Activated T-cell treated with anti-CD3 and anti-CD28 coated beads for 4 hours (primary cell): ENCODE results near the gene CDC73.
"Not testable (repeated sequence)": the region's sequence is repeated elsewhere in the genome, so short reads cannot be mapped to it uniquely, and the experiment has no call there.

Source experiments
- DNase-seq: peaks from one replicate; pipeline ENCODE4 v3.0.0-alpha.2; 2020

CDC73 gene

DNA sequence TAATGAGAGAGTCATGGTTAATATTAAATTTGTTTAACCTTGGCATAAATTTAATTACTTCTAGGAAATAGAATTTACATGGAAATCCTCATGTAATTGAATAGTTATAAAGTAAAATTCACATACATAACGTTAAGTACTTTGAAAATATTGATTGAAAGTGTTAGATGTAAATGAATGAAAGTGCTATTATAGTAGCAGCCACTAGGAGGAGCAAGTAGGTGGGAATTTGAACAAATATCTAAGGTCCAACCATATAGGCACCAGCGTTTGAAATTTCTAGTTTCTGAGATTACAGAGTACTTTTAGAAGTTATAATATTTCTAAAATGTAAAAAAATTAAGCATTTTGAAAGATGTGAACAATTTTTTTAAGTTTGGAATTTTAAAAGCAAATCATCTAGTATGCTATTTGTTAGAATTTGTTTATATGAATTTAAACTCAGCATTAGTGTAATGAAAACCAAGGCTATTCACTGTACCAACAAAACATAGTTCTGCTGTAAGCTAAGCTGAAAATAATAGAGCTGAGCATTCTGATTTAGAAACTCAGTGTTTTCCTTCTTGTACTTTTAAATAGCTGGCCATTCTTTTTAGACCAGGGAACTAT, 61.3 kb downstream of the CDC73 start:
- no peak for DNase-seq

DNA sequence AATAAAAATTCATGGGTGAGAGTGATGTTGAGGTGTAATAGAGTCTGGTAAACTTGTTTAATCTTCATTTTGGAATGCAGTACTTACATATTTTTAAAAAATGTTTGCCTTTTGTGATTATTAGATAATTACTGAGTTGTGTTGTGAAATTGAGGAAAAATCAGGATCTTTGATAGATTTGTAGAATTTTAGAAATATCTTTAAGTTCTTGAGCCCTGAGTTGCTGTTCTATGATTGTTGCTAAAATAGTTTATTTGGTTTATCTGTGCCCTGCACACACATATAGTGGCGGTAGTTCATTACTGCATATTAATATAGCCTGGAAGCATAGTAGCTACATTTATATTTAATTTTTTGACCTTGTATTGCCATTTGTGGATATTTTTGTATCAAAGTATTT, 62.9 kb downstream of the CDC73 start:
- DNase-seq: no peak

DNA sequence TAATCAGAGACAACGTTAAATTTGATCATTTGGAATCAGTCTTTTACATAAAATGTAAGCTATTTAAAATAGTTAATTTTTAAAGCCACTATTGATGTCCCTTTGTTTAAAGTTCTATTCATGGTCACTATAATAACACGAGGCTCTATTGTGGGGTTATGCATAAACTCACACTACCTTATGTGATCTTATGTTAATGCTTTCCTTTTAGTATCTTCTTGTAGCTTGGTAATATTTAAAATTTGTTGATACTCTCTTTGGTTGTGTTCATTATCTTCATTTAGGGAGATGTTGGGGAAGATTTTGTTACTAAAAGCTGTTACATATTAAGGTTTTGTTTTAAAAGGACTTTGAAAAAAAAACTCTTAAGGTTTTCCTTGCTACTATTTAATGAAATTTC, 63.4 kb downstream of the CDC73 start:
- no peak for DNase-seq

DNA sequence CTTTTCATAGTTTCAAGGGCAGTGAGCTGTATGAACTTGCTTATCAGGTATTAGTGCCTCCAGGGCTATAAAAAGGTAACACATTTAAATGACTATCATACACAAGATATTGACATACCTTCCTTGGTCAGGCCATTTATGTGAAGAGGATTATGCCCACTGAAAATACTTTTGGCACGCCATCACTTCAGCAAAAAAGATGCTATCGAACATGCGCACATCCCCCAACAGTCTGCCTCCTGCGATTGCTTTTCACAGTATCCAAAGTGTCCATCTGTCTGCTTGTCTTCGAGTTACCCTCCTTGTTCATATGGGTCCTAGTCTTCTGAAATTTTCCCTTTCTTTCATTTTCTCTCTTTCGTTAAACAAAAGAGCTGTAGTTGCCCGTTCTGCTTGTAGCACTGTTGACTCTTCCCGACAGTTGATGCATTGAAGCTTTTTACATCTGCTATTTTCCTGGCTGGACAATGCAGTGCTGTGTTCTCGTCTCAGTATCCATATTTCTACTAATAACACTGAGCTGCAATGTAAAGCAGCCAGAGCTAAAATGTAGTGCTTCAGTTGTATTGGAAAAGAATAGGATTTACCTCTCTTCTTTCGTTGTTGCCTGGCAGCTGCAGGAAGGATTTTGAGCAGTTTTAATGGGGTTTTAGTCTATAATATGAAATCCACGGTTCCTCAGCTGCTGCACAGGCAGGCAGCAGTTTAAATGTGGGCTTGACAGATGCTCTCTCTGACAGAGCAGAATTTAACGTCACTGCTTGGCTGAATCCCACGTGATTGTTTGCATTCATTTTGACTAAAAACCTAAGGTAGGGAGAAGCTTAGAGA, 64.3 kb downstream of the CDC73 start, which contains the start of gene B3GALT2:
B3GALT2 (minus strand) TSS at position 713 of the 831 bp plus-strand sequence. CDS start 5,051 bp downstream, outside the sequence.
- DNase-seq: no peak

DNA sequence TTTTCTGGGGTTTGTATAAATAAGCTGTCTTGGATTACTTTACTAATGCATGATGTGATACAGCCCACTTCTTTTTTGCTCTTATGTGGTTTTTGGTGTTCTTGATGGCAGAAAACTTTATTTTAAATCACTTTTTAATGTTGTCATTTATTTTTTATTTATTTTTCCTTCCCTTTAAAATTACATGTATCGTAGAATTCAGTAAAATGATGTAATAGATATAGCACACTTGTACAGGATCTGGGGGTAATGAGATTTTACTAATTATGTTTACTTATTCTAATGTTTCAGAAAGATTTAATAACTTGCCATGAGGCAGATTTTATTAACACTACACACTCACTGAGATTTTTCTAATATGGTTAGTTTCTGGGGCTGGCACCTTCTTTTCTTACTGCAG, 65.3 kb downstream of the CDC73 start:
- no peak for DNase-seq

DNA sequence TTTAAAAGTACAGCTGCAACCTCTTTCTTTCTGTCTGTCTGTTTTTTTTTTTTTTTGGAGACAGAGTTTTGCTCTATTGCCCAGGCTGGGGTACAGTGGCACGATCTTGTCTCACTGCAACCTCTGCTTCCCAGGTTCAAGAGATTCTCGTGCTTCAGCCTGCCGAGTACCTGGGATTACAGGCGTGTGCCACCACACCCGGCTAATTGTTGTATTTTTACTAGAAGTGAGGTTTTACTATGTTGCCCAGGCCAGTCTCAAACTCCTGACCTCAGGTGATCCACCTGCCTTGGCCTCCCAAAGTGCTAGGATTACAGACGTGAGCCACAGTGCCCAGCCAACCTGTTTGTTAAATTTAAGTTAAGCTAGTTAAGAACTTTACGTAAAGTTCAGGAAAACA, 67.1 kb downstream of the CDC73 start:
- DNase-seq: not testable (repeated sequence)

DNA sequence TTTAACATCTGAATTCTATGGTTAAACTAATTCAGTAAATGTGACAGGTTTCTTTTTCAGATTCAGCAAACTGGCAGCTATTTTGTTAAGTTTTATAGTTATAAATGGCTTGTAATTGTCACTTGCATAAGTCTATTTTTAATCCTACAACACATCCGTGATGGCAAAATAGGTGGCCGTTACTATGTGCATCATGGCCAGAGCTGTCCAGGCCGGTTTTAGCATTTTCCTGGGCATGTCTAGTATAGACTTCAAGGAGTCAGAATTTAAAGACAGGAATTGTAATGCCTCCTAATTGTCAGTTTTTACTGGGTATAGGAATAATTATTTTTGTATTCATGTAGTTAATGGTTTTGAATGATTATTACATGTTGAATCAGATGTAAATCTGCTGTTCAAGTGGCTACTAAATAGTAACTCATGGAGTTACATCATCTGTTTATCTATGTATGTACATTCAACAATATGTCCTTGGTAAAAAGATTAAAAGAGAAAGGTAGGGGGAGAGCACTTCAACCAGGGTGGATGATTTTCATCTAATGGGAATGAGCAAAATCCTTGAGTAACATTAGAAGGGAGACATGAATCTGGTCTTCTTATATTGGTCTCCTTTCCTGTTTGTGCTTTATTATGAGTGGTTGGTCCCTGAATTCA, 67.7 kb downstream of the CDC73 start:
- no peak for DNase-seq

DNA sequence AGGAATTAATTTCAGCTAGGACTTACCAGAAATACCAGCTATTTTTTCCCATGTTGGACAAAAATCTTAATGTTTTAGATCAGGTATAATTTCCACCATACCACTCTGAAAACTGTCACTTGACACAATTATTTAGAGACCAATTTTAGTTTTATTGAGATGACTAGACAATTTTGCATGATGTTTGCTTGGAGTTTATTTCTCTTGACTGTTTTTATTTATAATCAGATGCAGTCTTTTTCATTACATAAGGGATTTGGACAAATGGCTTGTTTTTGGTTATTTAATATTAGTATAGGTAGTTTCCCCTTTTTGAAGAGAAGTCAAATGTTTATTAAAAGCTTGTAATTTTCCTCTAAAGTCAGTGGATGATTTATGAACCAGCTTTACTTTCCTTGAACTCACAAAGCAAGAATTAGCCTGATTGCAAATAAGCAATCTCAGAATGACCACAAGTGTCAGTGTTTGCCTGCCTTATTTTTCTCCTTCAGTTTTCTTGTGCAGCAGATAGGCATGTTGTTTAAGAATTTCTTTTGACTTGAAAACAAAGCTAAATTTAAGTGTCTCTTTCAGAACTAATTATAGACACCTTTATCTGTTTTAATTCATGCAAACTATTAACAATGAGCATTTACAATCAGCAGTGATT, 68.4 kb downstream of the CDC73 start:
- DNase-seq: no peak

DNA sequence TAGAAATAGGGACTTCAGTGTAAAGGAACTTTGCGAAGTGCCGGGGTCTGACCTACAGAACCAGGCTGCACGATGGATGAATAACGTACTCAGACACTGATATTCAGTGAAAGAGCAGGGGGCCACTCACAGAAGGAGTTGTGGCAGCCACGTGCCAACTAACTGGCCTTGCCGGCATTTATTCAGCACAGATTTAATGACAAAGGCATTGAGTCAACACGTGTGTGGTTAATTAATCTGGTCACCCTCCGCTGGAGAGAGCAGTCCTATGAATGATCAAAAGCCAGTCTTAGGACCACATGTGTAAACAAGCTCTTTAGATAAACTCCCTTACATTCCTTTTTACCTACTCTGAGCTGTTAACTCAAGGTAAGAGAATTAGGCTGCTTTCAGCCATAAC, 70.8 kb downstream of the CDC73 start:
- no peak for DNase-seq

DNA sequence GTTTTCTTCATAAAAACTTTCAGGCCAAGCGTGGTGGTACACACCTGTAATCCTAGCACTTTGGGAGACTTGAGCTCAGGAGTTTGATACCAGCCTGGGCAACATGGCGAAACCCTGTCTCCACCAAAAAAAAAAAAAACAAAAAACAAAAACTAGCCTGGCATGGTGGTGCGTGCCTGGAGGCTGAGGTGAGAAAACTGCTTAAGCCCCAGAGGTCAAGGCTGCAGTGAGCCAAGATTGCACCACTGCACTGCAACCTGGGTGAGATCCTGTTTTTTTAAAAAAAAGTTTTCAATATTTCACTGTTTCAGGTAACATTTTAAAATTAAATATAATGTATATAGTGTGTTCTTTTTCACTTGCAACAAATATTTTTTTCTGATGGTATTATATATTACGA, 78.1 kb downstream of the CDC73 start:
- DNase-seq: no peak

DNA sequence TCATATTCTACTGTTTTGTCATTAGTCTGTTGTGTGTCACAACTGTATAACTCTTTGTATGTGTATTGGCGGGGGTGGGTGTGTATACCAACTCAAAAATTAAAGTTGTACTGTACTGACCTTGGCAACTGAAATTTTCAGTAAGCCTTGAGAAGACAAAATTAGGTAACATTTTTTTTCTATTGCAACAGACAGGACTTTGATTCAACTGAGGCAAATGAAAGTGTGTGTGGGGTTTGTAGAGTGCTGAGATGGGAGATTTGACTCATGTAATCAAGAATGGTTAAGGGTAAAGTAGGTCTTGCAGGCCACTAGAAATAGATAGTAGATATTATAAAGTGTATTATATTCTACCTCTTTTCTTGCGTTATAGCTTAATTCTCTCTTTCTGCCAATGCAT, 79.2 kb downstream of the CDC73 start:
- no peak for DNase-seq

DNA sequence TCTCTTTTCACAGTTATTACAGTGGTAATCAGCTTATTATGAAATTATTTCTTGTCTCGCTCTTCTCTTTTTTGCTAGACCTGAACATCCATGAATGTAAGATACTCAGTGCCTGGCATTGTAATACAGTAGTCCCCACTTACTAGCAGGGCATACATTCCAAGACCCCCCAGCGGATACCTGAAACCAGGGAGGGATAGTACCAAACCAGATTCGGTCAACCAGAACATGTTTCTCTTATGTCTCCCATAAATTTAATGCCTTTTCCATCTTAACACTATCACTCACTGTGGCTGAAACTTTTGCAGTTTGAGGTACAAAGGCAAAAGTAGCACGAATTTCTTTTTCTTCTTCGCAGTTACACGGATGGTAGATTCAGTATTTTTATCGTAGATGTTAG, 89.2 kb downstream of the CDC73 start:
- DNase-seq: no peak

DNA sequence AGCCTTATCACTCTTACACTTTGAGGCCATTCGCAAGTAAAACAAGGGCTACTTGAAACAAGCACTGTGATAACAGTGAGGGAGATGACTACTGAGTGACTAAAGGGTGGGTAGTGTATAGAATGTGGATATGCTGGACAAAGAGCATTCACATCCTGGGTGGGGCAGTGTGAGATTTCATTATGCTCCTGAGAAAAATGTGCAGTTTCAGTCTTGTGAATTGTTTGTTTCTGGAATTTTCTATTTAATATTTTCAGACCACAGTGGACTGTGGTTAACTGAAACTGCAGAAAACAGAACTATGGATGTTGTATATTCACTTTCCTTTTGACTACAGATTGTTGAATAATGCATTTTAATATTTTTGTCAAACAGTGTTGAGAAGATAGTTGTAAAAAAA, 89.7 kb downstream of the CDC73 start:
- DNase-seq: no peak

DNA sequence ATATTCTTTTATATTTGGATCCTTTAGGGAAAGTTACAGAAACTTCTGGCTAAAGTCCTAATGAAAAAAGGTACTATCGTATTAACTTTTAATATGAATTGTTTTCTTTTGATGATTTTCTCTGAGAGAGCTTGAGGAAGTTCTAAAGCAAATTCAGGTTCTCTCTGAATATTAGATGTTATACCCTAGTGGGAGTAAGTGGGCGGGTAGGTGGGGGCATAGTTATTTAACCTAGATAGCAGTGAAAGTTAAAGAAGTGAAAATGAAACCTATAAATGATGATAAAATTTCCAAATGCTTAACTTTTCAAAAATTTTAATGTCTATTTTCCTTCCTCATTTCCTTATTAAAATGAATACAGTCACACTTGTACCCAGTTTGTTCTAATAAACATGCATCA, 90.8 kb downstream of the CDC73 start:
- no peak for DNase-seq

DNA sequence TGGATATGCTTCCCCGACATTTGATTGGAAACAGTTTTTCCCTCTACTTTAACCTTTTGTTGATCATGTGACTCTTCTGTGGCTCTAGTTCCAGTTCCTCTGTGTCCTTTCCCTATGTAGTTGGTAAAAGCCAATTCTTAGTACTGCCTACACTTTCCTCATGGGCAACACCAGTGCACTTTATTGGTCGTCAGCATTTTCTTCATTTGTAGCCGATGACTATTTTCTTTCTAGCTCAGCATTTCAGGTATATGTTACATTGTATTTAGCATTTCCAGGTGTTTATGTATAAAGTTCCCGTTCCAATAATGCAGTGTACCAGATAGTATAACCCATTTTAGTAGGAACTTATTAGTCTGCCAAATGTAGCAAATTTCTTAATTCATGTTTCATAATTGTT, 92.2 kb downstream of the CDC73 start:
- no peak for DNase-seq

DNA sequence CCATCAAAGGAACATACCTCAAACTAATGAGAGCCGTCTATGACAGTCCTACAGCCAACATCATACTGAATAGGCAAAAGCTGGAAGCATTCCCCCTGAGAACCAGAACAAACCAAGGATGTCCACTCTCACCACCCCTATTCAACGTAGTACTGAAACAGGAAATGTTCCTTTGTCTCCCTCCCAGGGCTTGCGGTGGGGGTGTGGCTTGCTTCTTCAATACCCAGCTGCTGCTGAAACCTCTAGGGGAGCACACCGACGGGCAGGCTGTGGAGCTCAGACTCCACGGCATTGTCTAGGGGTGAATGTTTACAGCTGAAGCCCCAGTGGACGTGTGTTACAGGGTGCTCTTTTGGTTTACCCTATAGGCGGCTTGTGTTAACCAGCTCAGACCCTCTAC, 95.1 kb downstream of the CDC73 start:
- no peak for DNase-seq

DNA sequence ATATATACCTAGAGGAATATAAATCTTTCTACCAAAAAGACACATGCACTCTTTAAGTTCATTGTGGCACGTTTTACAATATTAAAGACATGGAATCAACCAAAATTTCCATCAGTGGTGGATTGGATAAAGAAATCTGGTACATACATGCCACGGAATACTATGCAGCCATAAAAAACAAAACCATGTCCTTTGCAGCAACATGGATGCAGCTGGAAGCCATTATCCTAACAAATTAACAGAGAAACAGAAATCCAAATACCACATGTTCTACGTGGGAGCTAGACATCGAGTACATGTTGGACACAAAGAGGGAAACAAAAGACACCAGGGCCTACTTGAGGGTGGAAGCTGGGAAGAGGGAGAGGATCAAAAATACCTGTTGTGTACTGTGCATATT, 97.6 kb downstream of the CDC73 start:
- no peak for DNase-seq

DNA sequence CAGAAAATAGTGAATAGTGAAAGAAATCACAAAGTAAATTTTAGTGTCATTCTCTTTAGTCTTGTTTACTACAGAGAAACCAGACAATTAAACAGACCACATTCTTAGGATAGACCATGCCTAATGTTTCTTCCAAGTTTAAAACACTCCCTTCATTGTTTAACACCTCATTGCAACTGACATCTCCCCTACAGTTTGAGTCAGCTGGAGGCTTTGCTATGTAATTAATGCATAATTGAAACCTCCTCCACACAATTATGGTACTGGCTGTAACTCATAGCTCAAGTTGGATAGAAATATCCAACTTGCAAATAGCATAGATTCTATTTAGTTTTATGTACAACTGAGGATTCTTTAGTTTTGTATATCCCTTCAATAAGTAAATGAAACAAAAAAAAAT, 99.8 kb downstream of the CDC73 start:
- no peak for DNase-seq

DNA sequence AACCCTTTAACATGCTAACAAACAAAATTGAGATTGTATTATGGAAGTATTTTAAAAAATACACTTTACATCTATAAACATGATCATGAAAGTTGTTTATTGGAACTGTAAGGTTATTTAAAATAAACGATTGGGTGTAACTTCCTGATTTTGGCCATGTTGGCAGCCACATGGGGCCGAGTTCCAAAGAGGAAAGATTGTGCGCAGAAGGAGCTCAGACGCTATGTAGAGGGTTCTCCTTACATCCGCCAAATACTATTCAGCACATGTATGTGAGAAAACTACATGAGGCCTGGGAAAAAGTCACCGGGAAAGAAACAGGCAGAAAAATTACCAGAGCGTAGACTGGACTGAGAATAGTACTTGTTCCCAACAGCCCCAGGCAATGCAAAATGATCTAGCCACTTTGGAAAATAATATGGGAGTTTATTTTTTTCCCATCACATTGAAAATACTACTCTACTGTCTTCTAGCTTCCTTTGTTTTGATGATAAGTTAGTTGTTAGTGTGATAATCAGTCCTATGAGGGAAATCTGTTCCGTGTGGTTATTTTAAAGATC, 100.3 kb downstream of the CDC73 start:
- DNase-seq: no peak

DNA sequence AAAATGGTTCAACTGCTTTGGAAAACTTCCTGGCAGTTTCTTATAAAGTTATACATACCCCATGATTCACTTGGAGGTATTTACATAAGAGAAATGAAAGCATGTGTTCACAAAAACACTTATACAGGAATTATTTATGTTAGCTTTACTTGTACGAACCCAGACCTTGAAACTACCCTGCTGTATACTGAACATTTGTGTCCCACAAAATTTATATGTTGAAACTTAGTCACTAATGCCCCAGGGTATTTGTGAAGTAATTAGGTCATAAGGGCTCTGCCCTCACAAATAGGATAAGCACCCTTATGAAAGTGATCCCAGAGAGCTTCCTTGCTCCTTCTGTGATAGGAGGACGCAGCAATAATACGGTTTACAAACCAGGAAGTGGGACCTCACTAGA, 107.3 kb downstream of the CDC73 start:
- no peak for DNase-seq

DNA sequence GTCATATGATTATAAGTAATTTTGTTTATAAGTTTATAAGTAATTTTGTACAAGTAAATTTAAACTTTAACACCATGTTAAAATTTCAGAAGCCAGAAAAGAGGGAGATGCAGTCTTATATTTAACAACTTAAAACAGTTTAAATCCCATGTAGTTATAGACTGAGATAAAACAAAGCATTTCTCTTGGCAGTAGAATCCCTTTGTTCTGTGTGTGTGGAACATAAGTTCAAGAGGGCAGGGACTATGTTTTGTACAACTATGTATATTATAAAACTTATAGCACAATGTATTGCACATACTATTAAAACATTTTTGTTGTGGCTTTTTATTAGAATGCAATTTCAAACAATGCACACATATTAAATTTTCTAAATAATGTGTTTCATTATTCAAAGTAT, 109.3 kb downstream of the CDC73 start:
- not testable (repeated sequence) for DNase-seq

DNA sequence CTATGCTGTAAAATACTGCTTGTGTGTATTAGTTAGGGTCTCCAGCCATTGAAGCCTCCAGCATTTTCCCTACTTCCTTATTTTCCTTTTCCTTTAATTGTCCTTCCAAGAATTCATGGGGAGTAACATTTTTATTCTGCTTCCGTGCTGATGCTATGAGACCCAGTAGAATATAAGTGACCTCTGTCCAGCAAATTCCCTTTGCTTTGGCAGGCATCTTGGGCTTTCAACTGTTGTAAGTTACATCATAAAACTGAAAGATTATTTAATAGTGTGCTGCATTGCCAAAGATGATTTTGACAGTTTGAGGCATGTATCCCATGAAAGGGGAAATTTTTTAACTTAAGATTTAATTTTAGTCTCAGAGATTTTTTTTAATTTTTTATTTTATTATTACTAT, 112.7 kb downstream of the CDC73 start:
- no peak for DNase-seq

DNA sequence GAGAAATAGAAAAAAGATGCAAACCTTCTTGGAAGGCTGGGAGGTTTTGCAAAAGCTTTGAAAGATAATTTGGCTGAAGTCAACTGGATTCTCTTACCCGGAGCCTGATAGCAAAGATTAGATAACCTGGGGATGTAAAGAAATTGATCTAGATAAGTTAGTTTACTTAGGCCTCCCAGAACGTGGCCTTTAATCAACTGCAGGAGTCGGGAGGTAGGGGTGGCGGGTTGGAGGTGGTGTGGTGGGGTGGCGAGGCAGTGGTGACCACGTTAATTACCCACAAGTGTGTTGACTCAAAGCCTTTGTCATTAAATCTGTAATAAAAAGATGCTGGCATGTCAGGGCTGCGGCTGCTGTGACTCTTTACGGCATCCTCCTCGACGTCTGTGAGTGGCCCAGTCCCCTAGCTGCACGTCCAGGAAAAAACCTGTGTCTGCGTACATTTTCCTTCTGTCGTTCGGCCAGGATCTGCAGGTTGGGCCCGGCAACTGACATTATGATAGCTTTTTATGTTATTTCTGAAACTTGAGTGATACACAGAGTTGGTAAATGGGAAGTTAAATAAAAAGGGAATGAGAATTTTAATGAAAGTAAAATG, 115.6 kb downstream of the CDC73 start:
- no peak for DNase-seq
